ENCODE data around the gene ZCCHC7.

GRCh38 chr9:37117956-37118355 is 2.4 kb upstream of the ZCCHC7 start:
- TF ChIP-seq POLR2A (IDR thresholded peaks at IDR 0.05; ENCODE audit: control extremely low read depth in 1 of 2, low read depth in 2 of 2, low read length in 2 of 2) = no peak
- TF ChIP-seq CTCF (IDR thresholded peaks at IDR 0.05; ENCODE audit: control extremely low read depth in 1 of 3, insufficient read depth in 1 of 3, low read depth in 1 of 3, low read length in 3 of 3) = no peak
- no peak for TF ChIP-seq EZH2 (IDR thresholded peaks at IDR 0.05; ENCODE audit: low read depth, low read length, severe bottlenecking)
- TF ChIP-seq RXRA (IDR thresholded peaks at IDR 0.05; ENCODE audit: insufficient read depth, low read depth, low read length) = no peak
- no peak for TF ChIP-seq SRF (IDR thresholded peaks at IDR 0.05; ENCODE audit: low read depth, low read length)
- TF ChIP-seq EP300 (IDR thresholded peaks at IDR 0.05; ENCODE audit: borderline replicate concordance in 1 of 2, low read depth in 2 of 2, low read length in 2 of 2) = no peak
- no peak for TF ChIP-seq TEAD4 (IDR thresholded peaks at IDR 0.05; ENCODE audit: low read depth, low read length)
- no peak for TF ChIP-seq GTF2F1 (IDR thresholded peaks at IDR 0.05; ENCODE audit: borderline replicate concordance, low read depth, low read length)
